NCI-H2029 (cell line): Measurements from ENCODE around the gene CCDC88C.

Source experiments
- DNase-seq: peaks from one replicate; lab custom pipeline; 2025; lab: John Stamatoyannopoulos, UW

CCDC88C gene

GRCh38 chr14:91343051-91343450 lies 74.6 kb downstream of the CCDC88C start:
- DNase-seq, result no peak

- no peak for DNase-seq
Measured at GRCh38 chr14:91342206-91342760, 75.3 kb downstream of the CCDC88C start.

- no peak for DNase-seq
Measured at GRCh38 chr14:91341751-91342154, 75.9 kb downstream of the CCDC88C start.

- DNase-seq, result no peak
Measured at GRCh38 chr14:91341334-91341733, 76.3 kb downstream of the CCDC88C start.

- DNase-seq, result no peak
Measured at GRCh38 chr14:91339671-91340369, 77.8 kb downstream of the CCDC88C start.

- DNase-seq, result no peak
Measured at GRCh38 chr14:91339076-91339475, 78.5 kb downstream of the CCDC88C start.

- no peak for DNase-seq
Measured at GRCh38 chr14:91338379-91338778, 79.2 kb downstream of the CCDC88C start.

- DNase-seq, result no peak
Measured at GRCh38 chr14:91337699-91338335, 79.8 kb downstream of the CCDC88C start.

GRCh38 chr14:91336093-91336450 lies 81.5 kb downstream of the CCDC88C start:
- DNase-seq, result no peak

GRCh38 chr14:91335191-91336092 lies 82.2 kb downstream of the CCDC88C start:
- DNase-seq, result no peak

GRCh38 chr14:91333650-91334039 lies 84.0 kb downstream of the CCDC88C start:
- no peak for DNase-seq

GRCh38 chr14:91332986-91333649 lies 84.5 kb downstream of the CCDC88C start:
- no peak for DNase-seq

- no peak for DNase-seq
Measured at GRCh38 chr14:91332171-91332985, 85.2 kb downstream of the CCDC88C start.

GRCh38 chr14:91331721-91332120 lies 85.9 kb downstream of the CCDC88C start:
- DNase-seq, result no peak

GRCh38 chr14:91330856-91331255 lies 86.8 kb downstream of the CCDC88C start:
- no peak for DNase-seq

- no peak for DNase-seq
Measured at GRCh38 chr14:91330096-91330696, 87.4 kb downstream of the CCDC88C start.

- DNase-seq, result no peak
Measured at GRCh38 chr14:91329486-91330014, 88.1 kb downstream of the CCDC88C start.

- no peak for DNase-seq
Measured at GRCh38 chr14:91328313-91329050, 89.1 kb downstream of the CCDC88C start.

GRCh38 chr14:91327661-91328312 lies 89.8 kb downstream of the CCDC88C start:
- DNase-seq, result no peak
